Measurements from ENCODE around the gene MUC20. TPM values are rescaled to one million over a fixed set of nuclear protein-coding genes. Genes with fewer than 3 reads are reported as not detected.
A peak's percentile ranks its signal among the peaks of the same experiment; 100 is the strongest.
"Not testable (repeated sequence)": the region's sequence is repeated elsewhere in the genome, so short reads cannot be mapped to it uniquely, and the experiment has no call there.

The MUC20 gene
- total and polyA plus RNA-seq, 8 donors, result 5.2 to 35.9 (median 10.8) TPM

DNA sequence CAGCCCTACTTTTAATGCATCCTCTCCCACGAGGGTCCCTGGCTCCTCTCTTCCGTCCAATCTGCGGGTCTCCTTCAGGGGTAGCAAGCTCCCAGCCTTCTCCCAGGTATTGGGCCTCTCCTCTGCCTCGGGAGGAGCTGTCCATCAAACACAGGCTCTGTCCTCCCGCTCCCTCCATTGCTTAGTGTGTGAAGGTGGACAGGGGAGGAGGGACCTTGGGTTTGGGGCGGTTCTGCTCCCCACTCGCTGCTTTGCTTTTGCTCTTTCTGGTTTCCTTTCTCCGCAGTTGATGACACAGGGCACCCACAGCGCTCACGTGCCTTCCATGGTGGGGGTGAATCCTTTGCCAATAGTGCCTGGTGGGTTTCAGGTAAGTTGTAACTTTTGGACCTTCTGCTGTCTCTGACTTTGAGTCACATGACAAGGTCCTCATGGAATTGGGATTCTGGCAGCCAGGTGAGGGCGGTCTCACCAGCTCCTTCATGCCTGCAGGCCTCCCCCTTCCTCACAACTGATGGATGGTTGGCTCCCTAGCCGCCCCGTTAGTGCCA, 18.9 kb downstream of the MUC20 start:
- FAIRE-seq (no peak), ATAC-seq (no peak)

GRCh38 chr3:195744437-195744836, 23.7 kb downstream of the MUC20 start:
- no peaks in the 10 kb centered on the region for H3K27me3 ChIP-seq
- no peak overlapping the region for H3K27ac ChIP-seq
- H3K36me3 ChIP-seq, result no peaks in the 10 kb centered on the region
- ATAC-seq, result no peak
- H3K4me1 ChIP-seq, result peaks cover 0 to 3% (median 0%) of the 10 kb centered on the region in 3 donors
- no peak for FAIRE-seq
- no peak overlapping the region for H3K4me3 ChIP-seq
- H3K9me3 ChIP-seq, result no peaks in the 10 kb centered on the region
- intact Hi-C loops (cut with DNase I), result no loop called here
- 61 to 71% methylated on average over 4 of the region's 4 CpGs for WGBS, 2 donors
- TF ChIP-seq CTCF (IDR thresholded peaks at IDR 0.05), result no peak
- no peak for DNase-seq

More for the DNA sequence above, 18.9 kb downstream of the MUC20 start:
- H3K4me3 ChIP-seq, result no peak overlapping the region
- H3K27ac ChIP-seq, result no peak overlapping the region
- TF ChIP-seq CTCF (IDR thresholded peaks at IDR 0.05), result no peak
- no peaks in the 10 kb centered on the region for H3K4me1 ChIP-seq
- intact Hi-C loops (cut with DNase I), result no loop called here
- 73 to 87% methylated on average over 12 to 13 of the region's 13 CpGs for WGBS, 2 donors
- H3K36me3 ChIP-seq, result no peaks in the 10 kb centered on the region
- no peaks in the 10 kb centered on the region for H3K27me3 ChIP-seq
- H3K9me3 ChIP-seq, result no peaks in the 10 kb centered on the region
- DNase-seq, result peak in 1 of 6 donors; percentile 43

DNA sequence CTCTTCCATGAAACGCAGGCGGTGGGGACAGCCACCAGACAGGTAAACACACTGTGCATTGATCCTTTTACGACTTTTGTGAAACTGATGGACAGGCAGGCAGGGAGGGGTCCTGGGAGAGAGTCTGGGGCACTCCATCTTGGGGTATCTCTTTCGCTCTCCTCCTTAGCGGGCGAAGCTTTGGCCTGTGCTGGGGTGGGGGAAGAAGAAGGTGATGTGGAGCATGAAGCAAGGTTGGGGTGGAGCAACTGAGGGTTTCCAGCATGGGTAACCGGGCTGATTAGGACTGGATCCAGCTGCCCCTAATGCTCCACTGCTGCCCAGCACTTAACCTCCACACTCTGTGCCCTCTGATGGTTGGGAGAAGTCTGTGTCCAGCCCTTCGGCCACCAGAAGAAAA, 25.6 kb downstream of the MUC20 start:
- Histone ChIP-seq H3K27me3 (no peaks in the 10 kb centered on the region), H3K9me3 (no peaks in the 10 kb centered on the region), H3K36me3 (no peaks in the 10 kb centered on the region), H3K4me3 (no peak overlapping the region), H3K4me1 (peaks cover 0 to 3% (median 0%) of the 10 kb centered on the region in 3 donors), H3K27ac (no peak overlapping the region)
- intact Hi-C loops (cut with DNase I), result no loop called here
- 73 to 74% methylated on average over 8 of the region's 8 CpGs for WGBS, 2 donors
- DNase-seq, result no peak
- ATAC-seq, result no peak
- no peak for TF ChIP-seq CTCF (IDR thresholded peaks at IDR 0.05)
- FAIRE-seq, result no peak

DNA sequence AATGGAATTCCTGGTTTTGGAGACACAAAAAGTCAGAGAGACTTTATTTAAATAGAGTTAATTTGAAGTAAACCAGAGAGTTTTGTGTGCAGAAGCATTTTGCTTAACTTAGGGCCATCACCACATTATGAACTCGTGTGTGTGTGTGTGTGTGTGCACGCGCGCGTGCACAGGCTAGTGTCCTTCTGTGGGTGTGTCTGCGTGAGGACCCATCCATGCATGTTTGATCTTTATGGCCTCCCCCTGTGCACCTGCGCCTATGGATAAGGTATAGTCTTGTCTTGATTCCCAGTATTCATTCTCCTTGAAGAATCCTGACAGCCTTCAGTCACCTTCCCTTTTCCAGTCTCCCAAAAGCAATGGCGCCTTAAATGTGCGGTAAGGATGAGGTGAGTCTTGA, 26.0 kb downstream of the MUC20 start:
- no peaks in the 10 kb centered on the region for H3K36me3 ChIP-seq
- DNase-seq (peak in 1 of 6 donors; percentile 45), FAIRE-seq (no peak), ATAC-seq (no peak)
- intact Hi-C loops (cut with DNase I), result no loop called here
- 85 to 90% methylated on average over 9 of the region's 9 CpGs for WGBS, 2 donors
- no peak overlapping the region for H3K4me3 ChIP-seq
- H3K4me1 ChIP-seq, result peaks cover 0 to 3% (median 0%) of the 10 kb centered on the region in 3 donors
- no peak for TF ChIP-seq CTCF (IDR thresholded peaks at IDR 0.05)
- no peaks in the 10 kb centered on the region for H3K9me3 ChIP-seq
- H3K27me3 ChIP-seq, result no peaks in the 10 kb centered on the region
- no peak overlapping the region for H3K27ac ChIP-seq

DNA sequence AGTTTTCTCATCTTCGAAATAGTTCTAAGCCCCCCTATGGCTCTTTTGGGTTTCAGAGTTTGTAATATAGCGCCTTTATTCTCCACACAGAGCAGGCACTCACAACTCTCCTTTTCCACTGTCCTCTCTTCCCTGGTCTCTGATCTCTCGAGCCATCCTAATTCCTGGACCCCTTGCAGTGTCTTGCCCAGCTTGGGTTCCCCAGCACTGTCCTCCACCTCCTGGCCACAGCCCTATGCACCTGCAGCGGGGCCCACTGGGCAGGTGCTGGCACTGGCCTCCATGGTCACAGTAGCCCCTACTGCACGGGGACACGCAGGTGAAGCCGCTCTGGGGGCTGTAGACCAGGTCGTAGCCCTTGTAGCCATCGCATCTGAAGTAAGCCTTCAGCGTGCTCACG, 27.9 kb downstream of the MUC20 start:
- no peaks in the 10 kb centered on the region for H3K9me3 ChIP-seq
- peaks cover 0 to 3% (median 0%) of the 10 kb centered on the region in 3 donors for H3K4me1 ChIP-seq
- no peak overlapping the region for H3K4me3 ChIP-seq
- intact Hi-C loops (cut with DNase I), result no loop called here
- no peak for TF ChIP-seq CTCF (IDR thresholded peaks at IDR 0.05)
- DNase-seq, result no peak
- no peaks in the 10 kb centered on the region for H3K27me3 ChIP-seq
- H3K27ac ChIP-seq, result no peak overlapping the region
- H3K36me3 ChIP-seq, result no peaks in the 10 kb centered on the region
- WGBS, 2 donors, result 86 to 93% methylated on average over 11 of the region's 11 CpGs
- FAIRE-seq, result no peak
- ATAC-seq, result peak in 1 of 4 donors; percentile 15

DNA sequence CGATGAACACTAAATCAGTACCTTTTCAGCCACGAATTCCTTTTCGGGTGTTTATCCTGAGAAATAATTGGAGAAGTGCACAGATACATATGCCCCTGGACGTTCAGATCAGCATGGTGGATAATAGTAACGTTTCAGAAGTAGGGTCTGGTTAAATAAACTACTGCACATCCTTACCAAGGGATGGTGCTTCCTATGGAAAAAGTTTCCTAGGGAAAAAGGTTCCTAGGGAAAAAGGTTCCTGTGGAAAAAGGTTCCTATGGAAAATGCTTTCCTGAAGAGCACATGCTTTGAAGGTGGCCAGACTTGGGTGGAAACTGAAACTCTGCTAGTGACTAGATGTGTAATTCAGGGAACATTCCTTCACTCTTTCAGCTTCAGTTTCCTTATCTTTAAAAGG, 28.3 kb downstream of the MUC20 start:
- FAIRE-seq; intact Hi-C loops (cut with DNase I): not testable (repeated sequence)
- WGBS, 2 donors, result 59 to 79% methylated on average over 5 of the region's 5 CpGs

More for the DNA sequence above, 28.3 kb downstream of the MUC20 start:
- not testable (repeated sequence) for DNase-seq, H3K27ac ChIP-seq, H3K4me1 ChIP-seq, H3K4me3 ChIP-seq, H3K27me3 ChIP-seq, H3K36me3 ChIP-seq, H3K9me3 ChIP-seq, ATAC-seq

Data from pancreas (tissue), 10 donors.